HG02870 (cell line): Measurements from ENCODE around the gene SYT1.
A peak's percentile ranks its signal among the peaks of the same experiment; 100 is the strongest.

ENCODE experiments used
- ATAC-seq: cut with Tn5 transposase; IDR thresholded peaks from one replicate; pipeline ENCODE4 v1.9.1; 2021; ENCODE audit warnings: mild to moderate bottlenecking, moderate library complexity; ENCODE audit not compliant: unreplicated experiment

The SYT1 gene

GRCh38 chr12:79380402-79380801 lies 515.8 kb downstream of the SYT1 start:
- no peak for ATAC-seq

GRCh38 chr12:79381248-79382208 lies 517.0 kb downstream of the SYT1 start:
- ATAC-seq, result no peak

- no peak for ATAC-seq
Measured at GRCh38 chr12:79384551-79384950, 520.0 kb downstream of the SYT1 start.

GRCh38 chr12:79388011-79388410 lies 523.4 kb downstream of the SYT1 start:
- no peak for ATAC-seq

GRCh38 chr12:79393842-79394241 lies 529.3 kb downstream of the SYT1 start:
- ATAC-seq, result no peak

GRCh38 chr12:79397609-79398008 lies 533.0 kb downstream of the SYT1 start:
- ATAC-seq, result no peak

GRCh38 chr12:79400481-79400880 lies 535.9 kb downstream of the SYT1 start:
- no peak for ATAC-seq

- no peak for ATAC-seq
Measured at GRCh38 chr12:79402606-79403005, 538.0 kb downstream of the SYT1 start.

GRCh38 chr12:79406993-79407392 lies 542.4 kb downstream of the SYT1 start:
- ATAC-seq, result no peak

GRCh38 chr12:79407671-79408622 lies 543.4 kb downstream of the SYT1 start:
- ATAC-seq, result peak; percentile 96

- no peak for ATAC-seq
Measured at GRCh38 chr12:79408689-79409088, 544.1 kb downstream of the SYT1 start.

- no peak for ATAC-seq
Measured at GRCh38 chr12:79409562-79409961, 545.0 kb downstream of the SYT1 start.

GRCh38 chr12:79411791-79412190 lies 547.2 kb downstream of the SYT1 start:
- ATAC-seq, result no peak

- ATAC-seq, result no peak
Measured at GRCh38 chr12:79413796-79414195, 549.2 kb downstream of the SYT1 start.

GRCh38 chr12:79414252-79414651 lies 549.7 kb downstream of the SYT1 start:
- no peak for ATAC-seq

- no peak for ATAC-seq
Measured at GRCh38 chr12:79415321-79415720, 550.7 kb downstream of the SYT1 start.

GRCh38 chr12:79415746-79416435 lies 551.3 kb downstream of the SYT1 start:
- ATAC-seq, result no peak

- no peak for ATAC-seq
Measured at GRCh38 chr12:79420146-79420618, 555.6 kb downstream of the SYT1 start.

GRCh38 chr12:79421236-79421740 lies 556.7 kb downstream of the SYT1 start:
- ATAC-seq, result no peak

GRCh38 chr12:79422060-79422812 lies 557.7 kb downstream of the SYT1 start:
- no peak for ATAC-seq
